SU-DHL-6 (cell line): ENCODE data around the gene TBC1D5.

ENCODE experiments used
- CTCF ChIP-seq: fragments of 200-600 bp; sonication (generic); IDR thresholded peaks from one replicate; pipeline ENCODE4 v1.5.1; 2017; ENCODE audit warnings: antibody characterized with exemption, mild to moderate bottlenecking, low read length, moderate library complexity; ENCODE audit not compliant: insufficient read depth, poor library complexity, severe bottlenecking
- EZH2phosphoT487 ChIP-seq: fragments of 200-600 bp; sonication (generic), shearing (Covaris generic); conservative IDR thresholded peaks from 2 replicates; pipeline ENCODE4 v1.6.1; 2018; ENCODE audit warnings: mild to moderate bottlenecking, antibody characterized with exemption, low read length, moderate library complexity, mixed read lengths

GRCh38 chr3:17579289-17580031 is 163.0 kb downstream of the TBC1D5 start:
- TF ChIP-seq CTCF (no peak), EZH2phosphoT487 (no peak)
